ENCODE measurements around the gene PHYHIPL. TPM values are rescaled to one million over a fixed set of nuclear protein-coding genes. Genes with fewer than 3 reads are reported as not detected.

Gene PHYHIPL
- under 1 TPM in 2 of 4 donors, not detected in 2; 0.10 to 0.29 TPM for total RNA-seq

DNA sequence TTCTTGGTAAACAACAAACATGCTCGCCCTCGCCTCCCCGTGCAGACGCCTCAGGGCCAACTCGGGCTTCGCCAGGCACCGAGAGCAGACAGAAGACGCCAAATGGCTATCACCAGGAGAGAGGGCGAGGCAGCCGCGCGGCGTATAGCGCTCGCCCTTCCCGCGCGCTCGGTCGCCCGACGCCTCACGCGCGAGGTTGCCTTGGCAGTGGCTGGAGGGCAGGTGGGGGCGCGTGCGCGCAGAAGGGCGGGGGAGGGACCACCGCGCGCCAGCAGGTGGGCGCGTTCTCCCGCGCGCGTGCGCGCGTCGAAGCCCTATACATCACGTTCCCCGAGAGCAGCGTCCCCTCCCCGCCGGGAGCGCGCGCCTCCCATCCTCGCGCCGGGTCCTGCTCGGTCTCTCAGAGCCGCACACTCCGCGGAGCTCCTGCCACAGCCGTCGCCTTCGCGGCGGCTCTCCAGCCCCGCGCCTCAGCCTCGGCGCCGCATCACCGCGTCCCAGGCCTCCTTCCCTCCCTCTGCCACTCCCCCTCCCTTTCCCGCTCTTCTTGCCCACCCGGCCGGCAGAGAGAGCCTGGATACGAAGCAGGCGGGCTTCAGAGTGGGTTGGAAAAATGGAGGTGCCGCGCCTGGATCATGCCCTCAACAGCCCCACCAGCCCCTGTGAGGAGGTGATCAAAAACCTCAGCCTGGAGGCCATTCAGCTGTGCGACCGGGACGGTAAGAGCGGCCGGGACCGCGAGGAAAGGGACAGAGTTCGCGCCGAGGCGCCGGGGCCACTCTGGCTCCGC is at the start of gene PHYHIPL:
PHYHIPL (plus strand) TSS at position 403 of the 790 bp plus-strand sequence; CDS start at position 614, 211 bp downstream.
- intact Hi-C loops (cut with DNase I; ENCODE audit: low total_unique reads): no loop called here
- WGBS, 2 donors: 1 to 4% methylated on average over 20 to 74 of the region's 90 CpGs
- no peak for DNase-seq (ENCODE audit: low spot score in 2 of 2)
- TF ChIP-seq POLR2A (IDR thresholded peaks at IDR 0.05): no peak
- TF ChIP-seq, protein P1, sequence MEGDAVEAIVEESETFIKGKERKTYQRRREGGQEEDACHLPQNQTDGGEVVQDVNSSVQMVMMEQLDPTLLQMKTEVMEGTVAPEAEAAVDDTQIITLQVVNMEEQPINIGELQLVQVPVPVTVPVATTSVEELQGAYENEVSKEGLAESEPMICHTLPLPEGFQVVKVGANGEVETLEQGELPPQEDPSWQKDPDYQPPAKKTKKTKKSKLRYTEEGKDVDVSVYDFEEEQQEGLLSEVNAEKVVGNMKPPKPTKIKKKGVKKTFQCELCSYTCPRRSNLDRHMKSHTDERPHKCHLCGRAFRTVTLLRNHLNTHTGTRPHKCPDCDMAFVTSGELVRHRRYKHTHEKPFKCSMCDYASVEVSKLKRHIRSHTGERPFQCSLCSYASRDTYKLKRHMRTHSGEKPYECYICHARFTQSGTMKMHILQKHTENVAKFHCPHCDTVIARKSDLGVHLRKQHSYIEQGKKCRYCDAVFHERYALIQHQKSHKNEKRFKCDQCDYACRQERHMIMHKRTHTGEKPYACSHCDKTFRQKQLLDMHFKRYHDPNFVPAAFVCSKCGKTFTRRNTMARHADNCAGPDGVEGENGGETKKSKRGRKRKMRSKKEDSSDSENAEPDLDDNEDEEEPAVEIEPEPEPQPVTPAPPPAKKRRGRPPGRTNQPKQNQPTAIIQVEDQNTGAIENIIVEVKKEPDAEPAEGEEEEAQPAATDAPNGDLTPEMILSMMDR (IDR thresholded peaks at IDR 0.05): no peak
- H3K4me3 ChIP-seq (ENCODE audit: low read depth, poor library complexity, severe bottlenecking): peak within 1 kb of the TSS; percentile 13

DNA sequence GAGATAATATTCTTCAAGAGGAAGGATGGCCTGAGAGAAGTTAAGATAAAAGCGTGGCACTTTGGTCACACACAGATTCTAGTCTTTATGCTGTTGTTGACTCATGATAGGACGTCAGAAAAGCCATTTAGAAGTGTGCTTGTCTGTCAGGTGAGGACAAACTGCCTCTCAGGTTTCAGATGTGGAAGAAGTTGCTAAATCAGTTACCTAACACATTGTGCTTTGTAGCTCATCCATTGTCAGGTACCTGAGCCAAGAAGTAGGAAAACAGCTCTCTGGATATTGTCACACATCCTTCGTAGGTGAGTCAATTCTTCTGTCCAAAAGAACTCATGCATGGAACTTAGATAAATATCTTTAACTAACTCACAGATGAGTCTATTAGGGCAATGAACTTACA is 49.5 kb upstream of the PHYHIPL start:
- DNase-seq (ENCODE audit: low spot score in 2 of 2): no peak
- intact Hi-C loops (cut with DNase I; ENCODE audit: low total_unique reads): no loop called here
- no peak for TF ChIP-seq POLR2A (IDR thresholded peaks at IDR 0.05)
- TF ChIP-seq, protein P1 (IDR thresholded peaks at IDR 0.05): no peak
- WGBS, 2 donors: 60 to 73% methylated on average over 3 of the region's 3 CpGs
- no peak overlapping the region for H3K4me3 ChIP-seq (ENCODE audit: low read depth, poor library complexity, severe bottlenecking)

DNA sequence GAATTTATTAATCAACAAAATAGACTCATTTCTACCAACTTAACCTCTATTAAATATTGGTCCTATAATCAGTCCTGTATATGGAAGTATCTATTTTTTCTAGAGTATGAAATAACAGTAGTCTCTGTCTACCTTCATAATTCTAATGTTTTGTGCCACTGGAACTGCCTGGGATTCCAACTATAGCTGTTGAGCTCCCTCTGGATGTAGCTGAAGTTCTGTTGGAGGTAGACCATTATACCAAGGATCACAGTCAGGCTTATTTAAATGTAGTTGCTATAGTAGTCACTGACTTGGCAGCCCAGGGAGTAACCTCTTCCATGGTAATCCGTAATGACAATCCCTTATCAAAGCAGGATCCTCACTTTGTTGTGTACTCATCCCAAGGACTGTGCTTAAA is 48.5 kb upstream of the PHYHIPL start:
- intact Hi-C loops (cut with DNase I; ENCODE audit: low total_unique reads): no loop called here
- no peak for DNase-seq (ENCODE audit: low spot score in 2 of 2)
- no peak for TF ChIP-seq POLR2A (IDR thresholded peaks at IDR 0.05)
- TF ChIP-seq, protein P1 (IDR thresholded peaks at IDR 0.05): no peak
- WGBS, 2 donors: 75 to 86% methylated on average over 1 of the region's 1 CpG
- no peak overlapping the region for H3K4me3 ChIP-seq (ENCODE audit: low read depth, poor library complexity, severe bottlenecking)

DNA sequence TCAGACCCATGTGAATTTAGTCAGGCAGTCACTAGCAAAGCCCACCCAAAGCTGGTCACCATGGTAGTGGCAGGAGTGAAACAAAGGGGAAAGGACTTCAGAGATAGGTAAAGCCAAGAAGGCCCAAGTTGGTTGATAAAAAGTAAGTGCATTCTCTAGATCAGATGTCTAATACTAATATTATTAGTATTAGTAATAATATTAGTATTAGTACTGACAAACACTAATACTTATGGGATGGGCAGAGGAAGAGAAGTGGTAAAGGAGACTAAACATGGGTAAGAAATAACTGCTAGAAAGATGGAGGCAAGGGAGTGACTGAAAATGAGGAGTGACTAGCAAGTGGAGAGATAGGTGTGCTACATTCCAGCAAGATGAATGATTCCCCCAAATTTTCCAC is 46.6 kb upstream of the PHYHIPL start:
- TF ChIP-seq, protein P1 (IDR thresholded peaks at IDR 0.05): no peak
- TF ChIP-seq POLR2A (IDR thresholded peaks at IDR 0.05): no peak
- H3K4me3 ChIP-seq (ENCODE audit: low read depth, poor library complexity, severe bottlenecking): no peak overlapping the region
- no peak for DNase-seq (ENCODE audit: low spot score in 2 of 2)
- intact Hi-C loops (cut with DNase I; ENCODE audit: low total_unique reads): no loop called here

DNA sequence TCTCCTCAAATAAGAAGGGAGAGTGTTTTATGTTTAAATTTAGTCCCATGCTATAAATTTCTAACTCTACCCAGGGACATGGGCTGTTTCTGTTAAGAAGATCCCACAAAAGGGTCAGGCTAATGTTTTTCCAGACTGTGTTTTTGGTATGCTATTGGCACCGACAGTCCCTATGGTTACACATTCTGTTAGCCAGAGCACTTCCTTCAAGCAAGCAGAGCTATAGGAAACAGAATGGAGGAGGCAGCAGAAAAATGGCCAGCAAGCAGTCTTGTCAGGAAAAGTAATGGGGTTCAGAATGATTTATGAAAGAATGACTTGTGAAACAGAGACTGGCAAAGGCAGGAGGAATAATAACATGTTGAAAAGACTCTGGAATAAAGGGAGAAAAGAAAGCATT is 44.8 kb upstream of the PHYHIPL start:
- 50 to 67% methylated on average over 1 of the region's 1 CpG for WGBS, 2 donors
- H3K4me3 ChIP-seq (ENCODE audit: low read depth, poor library complexity, severe bottlenecking): no peak overlapping the region
- intact Hi-C loops (cut with DNase I; ENCODE audit: low total_unique reads): no loop called here
- TF ChIP-seq, protein P1 (IDR thresholded peaks at IDR 0.05): no peak
- no peak for TF ChIP-seq POLR2A (IDR thresholded peaks at IDR 0.05)
- no peak for DNase-seq (ENCODE audit: low spot score in 2 of 2)

Data from lower leg skin (tissue), 4 donors.